Breast epithelium (tissue), 3 donors: ENCODE data around the gene SULT6B1.

Experiments used
- POLR2A ChIP-seq: fragments of 450-650 bp; IDR thresholded peaks from one replicate; pipeline ENCODE4 v1.6.1; 2016; ENCODE audit warnings: antibody characterized with exemption, mild to moderate bottlenecking, moderate library complexity
- POLR2AphosphoS5 ChIP-seq, 3 donors: sonication (generic); formaldehyde crosslinking; IDR thresholded peaks; one replicate each; pipeline ENCODE4 v1.6.1; 2017; ENCODE audit warnings: antibody characterized with exemption in 3 of 3
- TF ChIP-seq, protein P1 (sequence below), 3 donors: fragments of 450-650 bp; IDR thresholded peaks; one replicate each; pipeline ENCODE4 v1.5.1; 2016 to 2017; ENCODE audit warnings: antibody characterized with exemption in 3 of 3, mild to moderate bottlenecking in 3 of 3, moderate library complexity in 3 of 3

- TF ChIP-seq, protein P1, sequence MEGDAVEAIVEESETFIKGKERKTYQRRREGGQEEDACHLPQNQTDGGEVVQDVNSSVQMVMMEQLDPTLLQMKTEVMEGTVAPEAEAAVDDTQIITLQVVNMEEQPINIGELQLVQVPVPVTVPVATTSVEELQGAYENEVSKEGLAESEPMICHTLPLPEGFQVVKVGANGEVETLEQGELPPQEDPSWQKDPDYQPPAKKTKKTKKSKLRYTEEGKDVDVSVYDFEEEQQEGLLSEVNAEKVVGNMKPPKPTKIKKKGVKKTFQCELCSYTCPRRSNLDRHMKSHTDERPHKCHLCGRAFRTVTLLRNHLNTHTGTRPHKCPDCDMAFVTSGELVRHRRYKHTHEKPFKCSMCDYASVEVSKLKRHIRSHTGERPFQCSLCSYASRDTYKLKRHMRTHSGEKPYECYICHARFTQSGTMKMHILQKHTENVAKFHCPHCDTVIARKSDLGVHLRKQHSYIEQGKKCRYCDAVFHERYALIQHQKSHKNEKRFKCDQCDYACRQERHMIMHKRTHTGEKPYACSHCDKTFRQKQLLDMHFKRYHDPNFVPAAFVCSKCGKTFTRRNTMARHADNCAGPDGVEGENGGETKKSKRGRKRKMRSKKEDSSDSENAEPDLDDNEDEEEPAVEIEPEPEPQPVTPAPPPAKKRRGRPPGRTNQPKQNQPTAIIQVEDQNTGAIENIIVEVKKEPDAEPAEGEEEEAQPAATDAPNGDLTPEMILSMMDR (IDR thresholded peaks at IDR 0.05): no peak
- no peak for TF ChIP-seq POLR2A
- no peak for TF ChIP-seq POLR2AphosphoS5 (IDR thresholded peaks at IDR 0.05)
Measured at GRCh38 chr2:37223131-37223530, 34.7 kb upstream of the SULT6B1 start.
